GM12873 (cell line): ENCODE data around the gene CRYGA.

Experiments used
- CTCF ChIP-seq: IDR thresholded peaks from 2 replicates; pipeline ENCODE4 v1.5.1; 2012; ENCODE audit warnings: low read depth, mild to moderate bottlenecking, moderate library complexity, low read length, control low read depth; ENCODE audit not compliant: insufficient read depth; ENCODE audit errors: missing control alignments

The CRYGA gene

DNA sequence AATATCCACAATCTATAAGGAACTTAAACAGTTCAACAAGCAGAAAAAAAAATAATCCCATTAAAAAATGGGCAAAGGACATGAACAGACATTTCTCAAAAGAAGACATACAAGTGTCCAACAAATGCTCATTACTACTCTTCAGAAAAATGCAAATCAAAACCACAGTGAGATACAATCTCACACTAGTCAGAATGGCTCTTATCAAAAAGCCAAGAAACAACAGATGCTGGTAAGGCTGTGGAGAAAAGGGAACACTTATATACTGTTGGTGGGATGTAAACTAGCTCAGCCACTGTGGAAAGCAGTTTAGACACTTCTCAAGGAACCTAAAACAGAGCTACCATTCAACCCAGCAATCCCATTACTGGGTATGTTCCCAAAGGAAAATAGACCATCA lies 10.2 kb downstream of the CRYGA start:
- no peak for TF ChIP-seq CTCF

DNA sequence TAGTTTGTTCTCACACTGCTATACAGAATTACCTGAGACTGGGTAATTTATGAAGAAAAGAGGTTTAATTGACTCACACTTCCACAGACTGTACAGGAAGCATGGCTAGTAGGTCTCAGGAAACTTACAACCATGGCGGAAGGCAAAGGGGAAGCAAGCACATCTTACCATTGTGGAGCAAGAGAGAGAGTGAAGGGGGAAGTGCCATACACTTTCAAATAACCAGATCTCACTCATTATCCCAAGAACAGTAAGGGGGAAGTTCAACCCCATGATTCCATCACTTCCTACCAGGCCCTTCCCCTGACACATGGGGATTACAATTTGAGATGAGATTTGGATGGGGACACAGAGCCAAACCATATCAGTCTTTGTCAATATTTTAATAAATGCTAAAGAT lies 12.4 kb downstream of the CRYGA start:
- no peak for TF ChIP-seq CTCF

- TF ChIP-seq CTCF: no peak
Observed at GRCh38 chr2:208150094-208150493, 13.3 kb downstream of the CRYGA start.

DNA sequence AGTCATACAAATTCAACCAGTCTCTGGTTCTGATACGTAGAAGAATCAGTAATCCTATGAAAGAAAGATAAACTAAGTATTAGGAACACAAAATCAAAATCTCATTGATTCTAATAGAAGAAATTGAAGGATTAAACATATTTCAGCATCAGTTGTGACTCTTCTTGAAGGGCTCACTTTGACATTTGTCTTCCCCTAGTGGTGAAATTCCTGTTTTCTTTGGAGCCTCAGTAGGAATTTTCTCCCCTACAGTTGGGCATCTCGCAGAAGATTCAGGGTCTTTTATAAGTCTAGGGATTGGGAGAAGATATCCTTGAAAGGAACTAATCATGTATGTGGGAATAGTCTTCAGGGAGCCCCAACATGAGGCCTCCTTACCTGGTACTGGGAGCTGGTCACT lies 14.6 kb downstream of the CRYGA start:
- no peak for TF ChIP-seq CTCF

- TF ChIP-seq CTCF: no peak
Observed at GRCh38 chr2:208147759-208148158, 15.6 kb downstream of the CRYGA start.

GRCh38 chr2:208147008-208147407 lies 16.4 kb downstream of the CRYGA start:
- TF ChIP-seq CTCF: no peak

DNA sequence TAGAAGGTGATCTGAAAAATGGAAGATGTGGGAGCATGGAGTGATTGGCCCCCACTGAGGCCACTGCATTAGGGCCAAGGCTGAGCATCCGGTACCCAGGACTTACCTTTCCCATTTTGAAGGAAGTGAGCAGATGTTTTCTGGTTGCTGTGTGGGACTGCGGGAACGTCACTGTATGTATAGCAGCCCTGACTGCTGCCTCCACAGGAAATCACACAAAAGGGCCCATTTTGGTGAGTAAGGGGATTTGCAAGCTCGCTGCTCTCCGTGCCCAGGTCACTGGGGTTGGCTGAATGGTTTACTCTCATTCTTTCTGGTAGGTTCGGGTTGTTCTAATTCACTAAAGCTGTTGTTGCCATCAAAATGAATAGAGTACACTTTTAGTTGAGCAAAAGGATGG lies 17.4 kb downstream of the CRYGA start, which contains the start of gene CRYGB:
TSS of gene CRYGB (minus strand) at position 153 of the 400 bp plus-strand sequence. CDS start at position 115, 38 bp downstream.
- no peak for TF ChIP-seq CTCF
